A549 treated with RU486 at 1 μM for 4 hours (cell line): ENCODE results near the gene MCTS1. TPM values are rescaled to one million over a fixed set of nuclear protein-coding genes. Genes with fewer than 3 reads are reported as not detected.

ENCODE experiments used
- total RNA-seq: library from RNA; stranded (reverse); fragments of 200-300 nt; extraction: Qiagen RNA extraction; gene quantifications from 5 replicates; pipeline ENCODE4 v1.2.3, GENCODE V29; 2022; ENCODE audit warnings: low read depth

MCTS1 gene, protein sequence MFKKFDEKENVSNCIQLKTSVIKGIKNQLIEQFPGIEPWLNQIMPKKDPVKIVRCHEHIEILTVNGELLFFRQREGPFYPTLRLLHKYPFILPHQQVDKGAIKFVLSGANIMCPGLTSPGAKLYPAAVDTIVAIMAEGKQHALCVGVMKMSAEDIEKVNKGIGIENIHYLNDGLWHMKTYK
- total RNA-seq: 64.5 to 101 TPM (median 95.4 TPM) in 5 replicates

DNA sequence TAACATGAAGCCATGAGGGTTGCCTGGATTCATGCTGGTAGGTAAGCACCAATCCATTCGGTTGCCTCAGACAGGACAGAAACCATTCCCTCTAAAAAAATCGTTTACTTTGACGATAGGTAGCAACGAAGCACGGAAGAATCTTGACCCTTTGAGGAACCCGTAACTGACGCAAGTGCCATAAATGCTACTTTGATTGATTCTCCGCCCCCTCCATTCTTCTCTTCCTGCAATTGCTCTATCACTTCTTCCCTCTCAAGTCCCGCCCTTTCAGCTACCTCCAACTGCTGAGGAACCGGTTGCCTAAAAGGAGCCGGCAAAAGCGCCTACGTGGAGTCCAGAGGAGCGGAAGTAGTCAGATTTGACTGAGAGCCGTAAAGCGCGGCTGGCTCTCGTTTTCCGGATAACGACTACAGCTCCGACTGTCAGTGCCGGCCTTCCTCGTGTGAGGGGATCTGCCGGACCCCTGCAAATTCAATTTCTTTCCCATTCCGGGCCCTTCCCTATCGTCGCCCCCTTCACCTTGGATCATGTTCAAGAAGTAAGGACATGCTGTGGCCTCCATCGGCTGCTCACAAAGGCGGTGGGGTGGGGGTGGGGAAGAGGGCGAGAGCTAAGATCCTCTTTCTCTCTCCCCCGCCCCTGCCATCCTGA is at the start of gene MCTS1:
MCTS1 (plus strand) TSS at position 395 of the 654 bp plus-strand sequence; CDS start at position 531, 136 bp downstream.

DNA sequence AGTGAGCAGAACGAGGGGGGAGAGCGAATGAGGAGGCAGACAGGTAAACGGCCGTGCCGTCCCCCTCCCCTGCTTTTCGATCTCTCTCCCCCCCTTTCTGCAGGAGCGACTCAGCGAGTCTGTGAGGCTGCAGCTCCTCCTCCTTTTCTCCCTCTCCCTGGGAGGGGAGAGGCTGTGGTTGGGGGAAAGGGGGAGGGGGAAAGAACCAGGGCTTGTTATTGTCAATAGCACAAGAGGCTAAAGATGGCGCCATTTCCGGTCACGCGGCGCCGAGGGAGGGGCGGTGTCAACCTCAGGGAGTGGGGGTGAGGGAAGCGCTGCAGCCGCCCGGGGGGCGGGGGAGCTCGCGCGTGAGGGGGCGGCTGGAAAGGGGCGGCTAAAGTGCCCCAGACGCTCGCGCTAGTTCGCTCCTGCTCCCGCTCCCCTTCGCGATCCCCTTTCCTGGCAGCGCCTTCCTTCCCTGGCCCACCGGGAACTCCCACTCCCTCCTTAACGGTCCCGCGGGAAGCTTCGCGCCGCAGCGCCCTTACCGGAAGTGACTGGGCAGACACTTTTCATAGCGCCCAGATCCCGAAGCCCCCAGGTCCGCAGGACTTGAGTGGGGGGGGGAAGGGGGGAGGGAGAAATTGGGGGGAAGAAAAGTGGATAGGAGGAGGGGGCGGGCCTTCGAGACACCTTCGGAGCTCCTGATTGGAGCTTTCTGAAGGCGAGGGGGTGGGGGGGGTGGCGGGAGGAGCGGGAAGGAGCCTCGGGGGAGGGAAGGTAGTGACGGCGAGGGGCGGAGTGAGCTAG is 42.9 kb upstream of the MCTS1 start, which contains the start of gene CUL4B:
CUL4B (minus strand) TSS at position 121 of the 792 bp plus-strand sequence. CDS start 324 bp downstream, outside the sequence.

GRCh38 chrX:120629667-120630537 is 26.0 kb downstream of the MCTS1 start, which contains the start of gene C1GALT1C1:
Gene C1GALT1C1 (minus strand): TSS chrX:120630054. CDS start chrX:120627166, 2,888 bp downstream.

Other genes starting within 250 kb of the MCTS1 start
- not detected in 5 replicates for gene ATP1B4, start 242.0 kb upstream of the MCTS1 start, total RNA-seq
- 68.8 to 107 TPM (median 98.6 TPM) in 5 replicates for gene LAMP2, start 134.8 kb upstream of the MCTS1 start, total RNA-seq
- 19.1 to 53.3 TPM (median 51.6 TPM) in 5 replicates for gene CUL4B, start 43.1 kb upstream of the MCTS1 start, total RNA-seq
- 20.0 to 41.9 TPM (median 35.1 TPM) in 5 replicates for gene C1GALT1C1, start 26.0 kb downstream of the MCTS1 start, total RNA-seq